HUES64 (cell line): ENCODE measurements around the gene CLIP1.

ENCODE experiments used
- H3K27ac ChIP-seq: 2 replicates; pipeline ENCODE4 v1.7.0; 2013; ENCODE audit warnings: low read depth, low read length, inconsistent platforms
- H3K27me3 ChIP-seq: 2 replicates; pipeline ENCODE4 v1.6.1; 2013; ENCODE audit warnings: mild to moderate bottlenecking, low read length; ENCODE audit not compliant: insufficient read depth
- H3K36me3 ChIP-seq: 2 replicates; pipeline ENCODE4 v1.6.1; 2013; ENCODE audit warnings: mild to moderate bottlenecking, low read length; ENCODE audit not compliant: insufficient read depth
- H3K4me1 ChIP-seq: 2 replicates; pipeline ENCODE4 v1.6.1; 2013; ENCODE audit warnings: mild to moderate bottlenecking, low read length, moderate library complexity; ENCODE audit not compliant: insufficient read depth
- H3K4me3 ChIP-seq: 2 replicates; pipeline ENCODE4 v1.5.1; 2013; ENCODE audit warnings: mild to moderate bottlenecking, low read length, moderate library complexity
- H3K9ac ChIP-seq: 2 replicates; pipeline ENCODE4 v1.6.1; 2013; ENCODE audit warnings: mild to moderate bottlenecking, low read depth, low read length
- H3K9me3 ChIP-seq: 2 replicates; pipeline ENCODE4 v1.6.1; 2013; ENCODE audit warnings: low read depth, low read length; ENCODE audit not compliant: insufficient read depth
- WGBS: fragments of 150-250, 120-280 bp; methylation state at CpG from one replicate; pipeline ENCODE4 v1.1.7; 2013; ENCODE audit warnings: missing lambda C conversion rate; 5-methylcytosine and 5-hydroxymethylcytosine counted together

The CLIP1 gene

DNA sequence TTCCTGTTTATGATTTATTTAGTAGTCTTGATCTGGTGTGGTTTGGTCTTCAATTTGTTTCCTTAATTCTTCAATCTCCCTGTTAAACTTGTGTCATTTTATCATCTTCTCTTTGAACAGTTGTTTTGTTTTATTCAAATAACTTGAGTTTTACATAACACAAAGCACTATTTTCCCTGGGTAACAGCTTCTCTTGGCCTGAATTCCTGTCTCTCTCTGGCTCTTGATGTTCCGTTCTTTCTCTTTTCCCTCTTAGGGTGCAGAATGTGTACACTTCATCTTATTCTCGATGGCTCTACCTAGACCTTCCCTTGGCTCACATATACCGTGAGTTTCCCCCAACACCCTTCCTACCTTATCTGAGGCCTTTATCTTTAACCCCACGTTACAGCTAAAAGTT lies 119.4 kb downstream of the CLIP1 start:
- H3K27me3 ChIP-seq, result no peaks in the 10 kb centered on the region
- no peak overlapping the region for H3K9ac ChIP-seq
- WGBS, result 90% methylated on average over 4 of the region's 4 CpGs
- no peak overlapping the region for H3K27ac ChIP-seq
- peaks cover 4% of the 10 kb centered on the region; the same call in 1 of the 2 replicates for H3K36me3 ChIP-seq
- no peaks in the 10 kb centered on the region for H3K9me3 ChIP-seq
- H3K4me1 ChIP-seq, result no peaks in the 10 kb centered on the region
- H3K4me3 ChIP-seq, result no peak overlapping the region

DNA sequence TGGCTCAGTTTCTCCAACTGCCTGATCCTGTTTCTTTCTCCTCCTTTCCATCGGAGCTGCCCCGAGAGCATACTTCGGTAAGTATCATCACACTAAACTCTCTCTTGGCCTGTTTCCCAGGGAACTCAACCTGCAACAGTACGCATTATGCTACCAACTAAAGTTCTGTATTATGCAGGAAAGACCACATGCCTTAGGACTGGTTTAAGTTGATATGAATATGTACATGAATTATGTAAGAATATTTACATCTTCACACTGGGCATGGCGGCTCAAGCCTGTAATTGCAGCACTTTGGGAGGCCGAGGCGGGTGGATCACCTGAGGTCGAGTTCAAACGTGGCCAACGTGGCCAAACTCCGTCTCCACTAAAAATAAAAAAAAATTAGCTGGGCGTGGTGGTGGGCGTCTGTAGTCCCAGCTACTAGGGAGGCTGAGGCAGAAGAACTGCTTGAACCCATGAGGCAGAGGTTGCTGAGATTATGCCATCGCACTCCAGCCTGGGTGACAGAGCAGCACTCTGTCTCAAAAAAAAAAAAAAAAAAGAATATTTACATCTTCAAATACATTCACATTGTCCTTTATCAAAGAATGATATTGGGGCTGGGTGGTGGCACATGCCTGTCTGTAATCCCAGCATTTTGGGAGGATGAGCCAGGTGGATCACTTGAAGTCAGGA lies 124.3 kb downstream of the CLIP1 start:
- Histone ChIP-seq H3K27ac (no peak overlapping the region), H3K4me3 (no peak overlapping the region), H3K9me3 (no peaks in the 10 kb centered on the region), H3K27me3 (no peaks in the 10 kb centered on the region), H3K9ac (no peak overlapping the region), H3K36me3 (peaks cover 8% of the 10 kb centered on the region), H3K4me1 (no peaks in the 10 kb centered on the region)
- WGBS, result 95% methylated on average over 13 of the region's 14 CpGs

DNA sequence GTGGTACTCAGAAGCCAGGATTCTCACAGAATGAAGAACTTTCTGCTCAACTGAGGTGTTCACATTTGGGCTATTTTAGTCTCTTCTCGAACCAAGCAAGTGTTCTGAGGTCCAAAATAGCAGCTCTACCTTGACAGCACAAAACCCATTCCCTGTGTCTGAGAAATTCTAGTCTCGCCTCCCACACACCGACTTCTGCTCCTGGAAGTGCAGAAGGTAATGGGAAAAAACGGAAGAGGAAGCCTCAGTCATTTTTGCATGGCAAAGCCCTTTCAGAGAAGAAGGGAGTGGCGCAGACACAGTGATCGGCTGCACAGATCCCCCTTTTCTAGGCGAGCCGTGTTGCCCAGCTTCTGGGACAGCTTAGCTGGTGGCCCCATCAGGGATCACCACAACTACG lies 125.0 kb downstream of the CLIP1 start:
- WGBS, result 96% methylated on average over 9 of the region's 9 CpGs
- Histone ChIP-seq H3K4me3 (no peak overlapping the region), H3K9me3 (no peaks in the 10 kb centered on the region), H3K27me3 (no peaks in the 10 kb centered on the region), H3K27ac (no peak overlapping the region), H3K9ac (no peak overlapping the region), H3K4me1 (no peaks in the 10 kb centered on the region), H3K36me3 (peaks cover 8% of the 10 kb centered on the region)

DNA sequence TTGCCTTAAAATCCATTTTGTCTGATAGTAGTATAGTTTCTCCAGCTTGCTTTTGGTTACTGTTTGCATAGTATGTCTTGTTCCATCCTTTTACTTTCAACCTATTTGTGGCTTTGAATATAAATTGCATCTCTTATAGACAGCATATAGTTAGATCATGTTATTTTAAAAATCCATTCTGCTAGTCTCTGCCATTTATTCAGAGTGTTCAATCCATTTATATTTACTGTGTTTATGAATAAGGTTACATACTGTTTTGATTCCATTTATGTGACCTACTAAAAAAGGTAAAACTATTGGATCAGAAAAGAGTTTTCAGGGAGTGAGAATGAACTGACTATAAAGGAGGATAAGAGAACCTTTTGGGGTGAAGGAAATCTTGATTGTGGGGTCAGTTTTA lies 126.6 kb downstream of the CLIP1 start:
- H3K4me3 ChIP-seq, result no peak overlapping the region
- no peaks in the 10 kb centered on the region for H3K9me3 ChIP-seq
- H3K36me3 ChIP-seq, result peaks cover 5% of the 10 kb centered on the region
- no peaks in the 10 kb centered on the region for H3K4me1 ChIP-seq
- no peak overlapping the region for H3K27ac ChIP-seq
- no peaks in the 10 kb centered on the region for H3K27me3 ChIP-seq
- H3K9ac ChIP-seq, result no peak overlapping the region

DNA sequence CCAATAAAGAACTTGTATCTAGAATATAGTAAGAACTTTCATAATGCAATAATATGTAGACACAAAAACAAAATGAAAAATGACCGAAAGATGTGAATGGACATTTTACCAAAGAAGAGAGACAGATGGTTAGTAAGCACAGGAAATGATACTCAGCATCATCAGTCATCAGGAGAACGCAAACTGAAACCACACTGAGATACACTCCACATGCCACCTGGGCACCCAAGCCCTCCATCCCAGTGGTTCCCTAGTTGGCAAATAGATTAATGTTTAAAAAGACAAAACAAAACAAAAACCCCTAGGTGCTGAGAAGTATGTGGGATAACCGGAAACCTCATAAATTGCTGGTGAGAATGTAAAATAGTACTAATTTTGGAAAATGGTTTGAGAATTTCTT lies 129.4 kb downstream of the CLIP1 start:
- Histone ChIP-seq H3K27me3 (no peaks in the 10 kb centered on the region), H3K27ac (no peak overlapping the region), H3K4me1 (no peaks in the 10 kb centered on the region), H3K36me3 (peaks cover 9% of the 10 kb centered on the region), H3K9ac (no peak overlapping the region), H3K4me3 (no peak overlapping the region), H3K9me3 (no peaks in the 10 kb centered on the region)
- WGBS, result 94% methylated on average over 3 of the region's 3 CpGs

DNA sequence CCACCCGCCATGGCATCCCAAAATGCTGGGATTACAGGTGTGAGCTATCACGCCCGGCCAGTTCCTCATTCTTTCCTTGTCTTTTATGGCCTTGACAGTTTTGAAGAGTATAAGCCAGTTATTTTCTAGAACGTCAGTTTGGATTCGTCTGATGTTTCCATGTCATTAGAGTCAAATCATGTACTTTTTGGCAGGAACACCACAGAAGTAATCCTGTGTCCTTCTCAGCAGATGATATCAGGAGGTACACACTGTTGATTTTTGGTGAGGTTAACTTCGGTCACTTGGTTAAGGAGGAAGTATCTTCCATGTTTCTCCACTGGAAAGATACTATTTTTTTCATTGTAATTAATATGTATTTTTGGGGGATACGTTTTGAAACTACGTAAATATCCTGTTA lies 131.0 kb downstream of the CLIP1 start:
- H3K9ac ChIP-seq, result no peak overlapping the region
- no peak overlapping the region for H3K27ac ChIP-seq
- WGBS, result 97% methylated on average over 6 of the region's 8 CpGs
- H3K9me3 ChIP-seq, result no peaks in the 10 kb centered on the region
- H3K36me3 ChIP-seq, result peaks cover 9% of the 10 kb centered on the region
- no peaks in the 10 kb centered on the region for H3K4me1 ChIP-seq
- no peak overlapping the region for H3K4me3 ChIP-seq
- H3K27me3 ChIP-seq, result no peaks in the 10 kb centered on the region

DNA sequence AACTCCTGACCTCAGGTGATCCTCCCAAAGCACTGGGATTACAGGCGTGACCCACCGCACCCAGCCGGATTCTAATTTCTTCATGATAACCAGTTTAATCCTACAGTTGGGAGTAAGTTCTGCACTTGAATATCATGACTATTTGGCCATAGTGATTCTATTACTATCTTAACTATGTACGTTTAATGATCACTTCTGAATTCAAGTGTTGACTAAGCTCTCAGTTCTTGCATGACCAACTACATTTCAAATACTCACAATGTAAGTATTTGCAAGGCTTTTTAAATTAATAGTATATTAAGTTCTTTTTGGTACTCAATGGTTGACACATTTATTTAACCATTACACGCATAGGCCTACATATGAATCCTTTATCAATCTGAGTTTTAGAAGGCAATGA lies 138.8 kb downstream of the CLIP1 start:
- 0 out of 2 replicates have a peak, but pooled peaks cover 3% of the 10 kb centered on the region for H3K36me3 ChIP-seq
- no peak overlapping the region for H3K4me3 ChIP-seq
- peaks cover 8% of the 10 kb centered on the region; the same call in 1 of the 2 replicates for H3K4me1 ChIP-seq
- WGBS, result 96% methylated on average over 5 of the region's 5 CpGs
- H3K27ac ChIP-seq, result no peak overlapping the region
- no peaks in the 10 kb centered on the region for H3K27me3 ChIP-seq
- no peak overlapping the region for H3K9ac ChIP-seq
- no peaks in the 10 kb centered on the region for H3K9me3 ChIP-seq

DNA sequence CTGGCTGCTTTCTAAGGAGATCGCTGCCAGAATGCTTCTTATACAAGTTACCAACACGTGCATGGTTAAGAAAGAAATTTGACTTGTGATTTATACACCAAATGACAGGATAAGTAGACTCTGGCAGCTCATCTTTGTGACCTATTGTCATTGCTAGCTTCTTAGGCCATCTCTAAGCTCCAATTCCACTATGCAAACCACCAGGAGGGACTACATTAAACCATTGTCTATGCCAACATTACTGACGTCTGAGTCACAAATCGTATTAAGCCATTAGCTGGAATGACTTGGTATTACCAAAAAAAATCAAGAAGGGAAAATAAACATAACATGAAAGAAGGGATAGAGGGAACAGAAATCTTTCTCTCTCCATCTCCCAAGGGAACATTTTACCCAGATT lies 140.4 kb downstream of the CLIP1 start:
- Histone ChIP-seq H3K27me3 (no peaks in the 10 kb centered on the region), H3K4me3 (no peak overlapping the region), H3K4me1 (peaks cover 8% of the 10 kb centered on the region; the same call in 1 of the 2 replicates), H3K27ac (no peak overlapping the region), H3K9ac (no peak overlapping the region), H3K9me3 (no peaks in the 10 kb centered on the region), H3K36me3 (peaks cover 3% of the 10 kb centered on the region; the same call in 1 of the 2 replicates)
- 67% methylated on average over 4 of the region's 4 CpGs for WGBS

DNA sequence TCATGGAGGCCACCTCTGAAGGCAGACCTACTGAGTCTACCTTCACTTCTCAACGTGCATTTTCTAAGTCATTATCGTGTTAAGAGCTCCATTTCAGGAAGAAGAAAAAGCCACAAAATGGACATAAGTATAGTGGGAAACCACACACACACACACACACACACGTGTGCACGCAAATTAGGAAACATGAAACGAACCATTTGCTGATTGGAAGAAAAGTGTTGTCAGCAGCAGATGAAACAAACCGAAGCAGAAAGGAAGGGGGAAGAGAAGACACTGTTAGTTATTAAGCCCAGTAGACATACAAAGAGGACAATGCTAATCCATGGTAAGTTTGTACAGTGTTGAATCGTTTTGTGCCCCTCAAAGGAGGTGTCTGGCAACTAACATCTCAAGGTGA lies 146.2 kb downstream of the CLIP1 start:
- peaks cover 4% of the 10 kb centered on the region; the same call in 1 of the 2 replicates for H3K4me1 ChIP-seq
- no peak overlapping the region for H3K9ac ChIP-seq
- WGBS, result 92% methylated on average over 7 of the region's 7 CpGs
- H3K36me3 ChIP-seq, result peaks cover 23% of the 10 kb centered on the region; the same call in 1 of the 2 replicates
- H3K9me3 ChIP-seq, result no peaks in the 10 kb centered on the region
- no peaks in the 10 kb centered on the region for H3K27me3 ChIP-seq
- no peak overlapping the region for H3K4me3 ChIP-seq
- no peak overlapping the region for H3K27ac ChIP-seq

DNA sequence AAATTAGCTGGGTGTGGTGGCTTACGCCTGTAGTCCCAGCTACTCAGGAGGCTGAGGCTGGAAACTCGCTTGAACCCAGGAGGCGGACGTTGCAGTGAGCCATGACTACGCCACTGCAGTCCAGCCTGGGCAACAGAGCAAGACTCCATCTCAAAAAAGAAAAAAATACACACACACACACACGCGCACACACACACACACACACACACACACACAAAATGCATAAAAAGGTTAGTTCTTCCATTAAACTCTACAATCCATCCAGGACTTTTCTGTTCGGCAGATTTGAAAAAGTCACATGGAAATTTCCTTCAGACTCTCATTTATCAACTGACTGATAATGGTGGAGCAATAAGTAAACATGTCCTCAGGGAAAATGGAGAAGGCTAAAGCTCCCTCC lies 147.0 kb downstream of the CLIP1 start:
- 77% methylated on average over 8 of the region's 8 CpGs for WGBS
- peaks cover 4% of the 10 kb centered on the region; the same call in 1 of the 2 replicates for H3K4me1 ChIP-seq
- H3K27ac ChIP-seq, result no peak overlapping the region
- no peak overlapping the region for H3K4me3 ChIP-seq
- no peak overlapping the region for H3K9ac ChIP-seq
- no peaks in the 10 kb centered on the region for H3K27me3 ChIP-seq
- peaks cover 23% of the 10 kb centered on the region; the same call in 1 of the 2 replicates for H3K36me3 ChIP-seq
- no peaks in the 10 kb centered on the region for H3K9me3 ChIP-seq

DNA sequence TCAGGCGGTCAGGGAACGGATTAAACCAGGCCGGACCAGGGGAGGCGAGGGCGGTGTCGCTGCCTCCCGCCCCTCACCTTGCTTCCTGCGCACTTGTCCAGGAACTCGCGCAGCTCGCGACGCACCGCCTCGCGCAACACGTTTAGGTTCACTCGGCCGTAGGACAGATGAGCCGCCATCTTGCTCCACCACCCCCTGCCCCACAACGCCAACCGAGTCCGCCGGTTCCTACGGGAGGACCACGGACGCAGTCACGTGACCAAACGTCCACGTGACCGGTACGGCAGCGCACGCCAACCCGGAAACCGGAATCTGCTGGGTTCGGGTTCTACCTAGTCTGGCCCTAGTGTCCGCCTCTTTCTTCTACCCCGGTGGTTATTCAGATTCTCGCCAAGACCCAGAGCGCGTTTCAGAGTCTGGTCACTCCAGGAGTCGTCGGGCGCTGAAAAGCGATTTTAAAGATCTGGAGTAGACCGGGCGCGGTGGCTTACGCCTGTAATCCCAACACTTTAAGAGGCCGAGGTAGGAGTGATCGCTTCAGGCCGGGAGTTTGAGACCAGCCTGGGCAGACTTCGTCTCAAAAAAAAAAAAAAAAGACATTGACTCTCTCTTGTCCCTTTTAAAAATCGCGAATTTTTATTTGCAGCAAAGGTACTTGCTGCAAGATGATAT lies 156.1 kb downstream of the CLIP1 start, which contains the start of gene VPS33A:
VPS33A (minus strand) TSS at position 265 of the 672 bp plus-strand sequence; CDS start at position 179, 86 bp downstream.
- Histone ChIP-seq H3K27ac (peak within 1 kb of the TSS; percentile 86), H3K9ac (peak within 1 kb of the TSS; percentile 91), H3K4me1 (peaks cover 3% of the 10 kb centered on the region; the same call in 1 of the 2 replicates), H3K36me3 (peaks cover 24% of the 10 kb centered on the region), H3K4me3 (peak within 1 kb of the TSS; percentile 84), H3K27me3 (no peaks in the 10 kb centered on the region), H3K9me3 (no peaks in the 10 kb centered on the region)
- under 1% methylated on average over 56 of the region's 56 CpGs for WGBS
